Measurements from ENCODE around the gene IFT27.

IFT27 gene

GRCh38 chr22:36724836-36725235 is 51.1 kb downstream of the IFT27 start:
- no peak for DNase-seq (ENCODE audit: low spot score)

- DNase-seq (ENCODE audit: low spot score), result no peak
These were observed 53.9 kb downstream of the IFT27 start for GRCh38 chr22:36722055-36722454.

- no peak for DNase-seq (ENCODE audit: low spot score)
These were observed 60.3 kb downstream of the IFT27 start for GRCh38 chr22:36715647-36716046.

GRCh38 chr22:36714110-36714509 is 61.8 kb downstream of the IFT27 start:
- DNase-seq (ENCODE audit: low spot score), result no peak

GRCh38 chr22:36713436-36713835 is 62.5 kb downstream of the IFT27 start:
- no peak for DNase-seq (ENCODE audit: low spot score)

Data from NAMALWA (cell line).